ENCODE measurements around the gene GGA2. TPM values are rescaled to one million over a fixed set of nuclear protein-coding genes. Genes with fewer than 3 reads are reported as not detected.
"Not testable (repeated sequence)": the region's sequence is repeated elsewhere in the genome, so short reads cannot be mapped to it uniquely, and the experiment has no call there.

Gene GGA2
- total RNA-seq, 1 donor, result 103 TPM

DNA sequence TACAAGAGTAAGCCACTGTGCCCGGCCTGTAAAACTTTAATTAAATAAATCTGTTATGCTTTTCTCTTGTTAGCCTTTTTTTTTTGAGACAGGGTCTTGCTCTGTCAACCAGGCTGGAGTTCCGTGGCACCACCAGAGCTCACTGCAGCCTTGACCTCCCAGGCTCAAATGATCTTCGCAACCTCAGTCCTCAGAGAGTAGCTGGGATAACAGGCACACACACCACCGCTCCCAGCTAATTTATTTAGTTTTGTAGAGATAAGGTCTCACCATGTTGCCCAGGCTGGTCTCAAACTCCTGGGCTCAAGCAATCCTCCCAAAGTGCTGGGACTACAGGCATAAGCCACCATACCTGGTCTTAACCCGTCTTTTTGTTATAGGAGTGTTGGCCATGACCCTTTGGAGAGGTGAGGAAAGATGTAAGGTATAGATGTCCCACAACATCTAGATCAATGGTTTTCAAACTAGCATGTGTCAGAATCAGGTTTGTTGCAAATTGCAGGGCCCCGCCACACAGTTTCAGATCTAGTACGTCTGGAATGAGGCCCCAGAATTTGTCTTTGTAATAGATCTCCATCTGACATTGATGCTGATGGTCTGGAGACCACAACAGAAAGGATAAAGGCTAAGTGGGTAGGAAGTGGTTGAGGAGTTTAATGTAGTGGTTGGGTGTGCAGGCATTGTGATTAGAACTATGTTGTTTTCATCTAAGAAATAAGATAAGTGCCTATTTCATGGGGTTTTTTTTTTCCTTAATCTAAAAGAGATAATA, 4.3 kb upstream of the GGA2 start:
- Histone ChIP-seq H3K27me3 (ENCODE audit: insufficient read depth, low read length) (no peaks in the 10 kb centered on the region), H3K9me3 (ENCODE audit: low read depth, low read length) (no peaks in the 10 kb centered on the region), H3K4me1 (ENCODE audit: insufficient read depth, low read length) (peaks cover 56% of the 10 kb centered on the region), H3K4me3 (ENCODE audit: low read length) (no peak overlapping the region)

DNA sequence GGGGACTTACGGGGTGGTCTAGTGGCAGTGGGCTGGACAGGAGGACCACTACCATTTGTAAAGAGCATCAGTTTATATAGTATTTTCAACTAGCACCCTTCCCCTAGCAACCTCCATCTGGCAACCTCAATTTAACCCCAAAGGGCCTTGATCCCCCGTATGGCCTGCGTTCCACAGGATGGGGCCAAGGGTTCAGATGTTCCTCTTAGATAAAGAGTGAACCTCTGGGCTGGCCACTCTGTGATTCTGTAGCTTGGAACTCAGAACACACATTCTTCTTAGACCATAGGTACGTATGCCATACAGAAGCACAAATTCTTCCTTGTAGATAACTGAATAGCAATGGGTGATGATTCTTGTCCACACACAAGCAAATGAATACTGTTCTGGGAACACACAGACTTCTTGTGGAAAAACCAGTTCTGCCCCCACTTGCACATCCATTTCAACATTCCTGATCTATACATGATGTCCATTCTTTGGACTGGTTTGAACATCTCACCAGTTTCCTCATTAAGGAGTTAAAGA, 1.9 kb upstream of the GGA2 start:
- Histone ChIP-seq H3K4me3 (ENCODE audit: low read length) (no peak overlapping the region), H3K9me3 (ENCODE audit: low read depth, low read length) (no peaks in the 10 kb centered on the region), H3K27me3 (ENCODE audit: insufficient read depth, low read length) (no peaks in the 10 kb centered on the region), H3K4me1 (ENCODE audit: insufficient read depth, low read length) (peaks cover 56% of the 10 kb centered on the region)

DNA sequence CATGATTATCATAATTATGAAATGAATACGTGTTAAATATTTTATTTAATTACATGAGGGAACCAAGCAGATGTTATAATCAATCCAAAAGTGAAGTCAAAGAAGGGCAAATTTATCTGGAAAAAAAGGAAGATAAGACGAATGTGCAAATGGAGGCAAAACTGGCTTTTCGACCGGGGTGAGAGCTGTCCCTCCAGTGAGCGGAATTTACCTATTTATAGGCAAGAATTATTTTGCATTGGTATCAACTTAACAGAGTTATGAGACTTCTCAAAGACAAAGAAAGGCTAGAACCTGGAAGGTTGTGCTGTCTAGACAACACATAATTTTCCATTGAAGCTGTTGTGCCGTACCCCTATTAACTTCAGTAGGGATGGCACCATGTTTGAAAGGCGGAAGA, 1.4 kb upstream of the GGA2 start:
- H3K9me3 ChIP-seq (ENCODE audit: low read depth, low read length), result no peaks in the 10 kb centered on the region
- H3K4me1 ChIP-seq (ENCODE audit: insufficient read depth, low read length), result peaks cover 57% of the 10 kb centered on the region
- no peak overlapping the region for H3K4me3 ChIP-seq (ENCODE audit: low read length)
- H3K27me3 ChIP-seq (ENCODE audit: insufficient read depth, low read length), result no peaks in the 10 kb centered on the region

DNA sequence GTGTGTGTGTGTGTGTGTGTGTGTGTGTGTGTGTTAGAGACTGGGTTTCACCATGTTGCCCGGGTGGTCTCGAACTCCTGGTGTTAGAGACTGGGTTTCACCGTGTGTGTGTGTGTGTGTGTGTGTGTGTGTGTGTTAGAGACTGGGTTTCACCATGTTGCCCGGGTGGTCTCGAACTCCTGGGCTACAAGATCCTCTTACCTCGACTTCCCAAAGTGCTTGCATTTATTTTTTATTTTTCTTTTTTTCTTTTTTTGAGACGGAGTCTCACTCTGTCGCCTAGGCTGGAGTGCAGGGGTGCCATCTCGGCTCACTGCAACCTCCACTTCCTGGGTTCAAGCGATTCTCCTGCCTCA, 599 bp upstream of the GGA2 start:
- Histone ChIP-seq H3K4me1 (ENCODE audit: insufficient read depth, low read length) (peaks cover 57% of the 10 kb centered on the region), H3K4me3 (ENCODE audit: low read length) (peak overlapping the region; percentile 70)
- H3K9me3 ChIP-seq (ENCODE audit: low read depth, low read length); H3K27me3 ChIP-seq (ENCODE audit: insufficient read depth, low read length): not testable (repeated sequence)

DNA sequence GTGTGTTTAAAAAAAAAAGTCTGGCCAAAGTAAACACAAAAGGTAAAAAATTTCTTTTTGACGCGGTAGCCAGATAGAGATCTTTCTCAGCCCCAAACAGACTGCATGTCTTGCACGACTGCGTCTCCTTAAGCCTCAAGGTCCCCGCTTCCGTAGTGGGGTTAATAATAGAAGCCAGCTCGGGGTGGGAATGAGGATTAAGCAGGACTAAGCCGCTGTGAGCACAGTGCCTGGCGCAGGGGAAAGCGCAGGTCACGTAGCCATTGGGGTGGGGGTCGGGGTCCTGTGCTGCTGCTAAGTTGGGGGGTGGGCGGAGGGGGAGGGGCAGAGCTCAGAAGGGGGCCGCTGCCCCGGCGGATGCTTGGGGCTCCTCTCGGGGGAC, 521 bp downstream of the GGA2 start:
- H3K9me3 ChIP-seq (ENCODE audit: low read depth, low read length), result no peaks in the 10 kb centered on the region
- no peaks in the 10 kb centered on the region for H3K27me3 ChIP-seq (ENCODE audit: insufficient read depth, low read length)
- H3K4me3 ChIP-seq (ENCODE audit: low read length), result peak overlapping the region; percentile 70
- peaks cover 58% of the 10 kb centered on the region for H3K4me1 ChIP-seq (ENCODE audit: insufficient read depth, low read length)

DNA sequence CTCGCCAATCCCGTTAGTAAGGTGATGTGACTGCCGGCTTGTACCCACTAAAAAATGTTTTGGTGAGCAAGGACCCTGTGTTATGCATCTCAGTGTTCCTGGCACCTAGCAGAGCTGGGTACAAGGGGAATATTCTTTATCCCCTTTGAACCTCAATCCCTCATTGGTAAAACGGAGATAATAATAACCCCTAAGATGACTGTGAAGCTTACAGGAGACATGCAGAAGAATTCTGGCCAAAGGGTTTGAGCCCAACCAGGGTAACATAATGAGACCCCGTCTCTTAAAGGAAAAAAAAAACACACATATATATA, 896 bp downstream of the GGA2 start:
- no peaks in the 10 kb centered on the region for H3K27me3 ChIP-seq (ENCODE audit: insufficient read depth, low read length)
- peaks cover 59% of the 10 kb centered on the region for H3K4me1 ChIP-seq (ENCODE audit: insufficient read depth, low read length)
- no peaks in the 10 kb centered on the region for H3K9me3 ChIP-seq (ENCODE audit: low read depth, low read length)
- H3K4me3 ChIP-seq (ENCODE audit: low read length), result peak overlapping the region; percentile 70

DNA sequence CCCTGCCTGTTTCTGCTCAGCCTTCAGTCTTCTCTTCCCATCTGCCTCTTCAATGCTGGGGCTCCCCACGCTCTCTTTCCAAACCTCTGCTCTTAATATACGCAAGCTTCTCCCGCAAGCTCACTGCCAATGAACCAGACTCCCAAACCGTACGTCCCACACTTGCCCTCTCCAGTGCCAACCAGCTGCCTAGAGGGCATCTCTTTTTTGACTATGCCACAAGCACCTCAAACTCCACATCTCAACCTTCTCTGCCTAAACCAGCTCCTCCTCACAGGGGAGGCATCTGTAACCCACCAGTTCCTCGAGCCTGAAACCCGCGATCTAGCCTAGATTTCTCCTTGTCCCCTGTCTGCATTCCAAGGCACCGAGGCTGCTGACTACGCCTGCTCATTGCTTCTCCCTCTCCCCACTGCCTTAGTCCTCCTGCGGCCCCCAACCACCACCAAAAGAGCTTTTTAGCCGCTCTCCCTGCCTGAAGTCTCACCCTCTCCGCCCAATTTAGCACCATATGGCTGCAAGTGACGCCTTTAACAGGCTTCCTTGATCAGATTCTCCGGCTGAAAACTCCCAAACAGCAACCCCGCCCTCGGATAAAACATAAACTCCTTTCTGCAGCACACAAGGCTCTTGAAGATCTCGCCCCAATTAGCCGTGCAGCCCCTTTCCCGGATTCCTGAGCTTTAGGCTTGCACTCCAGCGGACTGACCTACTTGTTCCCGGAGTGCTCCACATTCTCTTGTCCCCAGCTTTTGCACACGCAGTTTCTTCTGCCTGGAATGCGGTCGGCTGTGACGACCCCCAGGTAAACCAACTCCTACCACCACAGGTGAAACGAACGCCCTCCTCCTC, 1.5 kb downstream of the GGA2 start:
- Histone ChIP-seq H3K4me3 (ENCODE audit: low read length) (peak overlapping the region; percentile 70), H3K4me1 (ENCODE audit: insufficient read depth, low read length) (peaks cover 62% of the 10 kb centered on the region), H3K27me3 (ENCODE audit: insufficient read depth, low read length) (no peaks in the 10 kb centered on the region), H3K9me3 (ENCODE audit: low read depth, low read length) (no peaks in the 10 kb centered on the region)

DNA sequence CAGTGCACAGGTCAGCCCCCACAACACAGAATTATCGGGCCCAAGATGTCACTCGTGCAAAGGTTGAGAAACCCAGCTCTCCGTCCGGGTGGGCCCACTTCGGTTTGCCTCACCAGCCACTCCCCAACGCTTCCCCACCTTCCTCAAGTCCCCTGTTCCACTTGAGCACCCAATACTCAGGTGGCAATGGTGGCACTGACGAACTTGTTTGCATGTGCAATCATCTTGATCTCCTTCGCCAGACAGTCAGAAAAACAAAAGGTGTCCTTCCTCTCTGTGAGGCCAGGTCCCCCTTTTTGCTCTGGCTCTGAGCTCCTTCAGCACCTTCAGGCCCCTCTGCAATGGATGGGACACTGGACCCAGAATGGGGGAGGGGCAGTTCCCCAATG, 3.7 kb downstream of the GGA2 start:
- Histone ChIP-seq H3K27me3 (ENCODE audit: insufficient read depth, low read length) (no peaks in the 10 kb centered on the region), H3K4me1 (ENCODE audit: insufficient read depth, low read length) (peaks cover 80% of the 10 kb centered on the region), H3K4me3 (ENCODE audit: low read length) (no peak overlapping the region)

DNA sequence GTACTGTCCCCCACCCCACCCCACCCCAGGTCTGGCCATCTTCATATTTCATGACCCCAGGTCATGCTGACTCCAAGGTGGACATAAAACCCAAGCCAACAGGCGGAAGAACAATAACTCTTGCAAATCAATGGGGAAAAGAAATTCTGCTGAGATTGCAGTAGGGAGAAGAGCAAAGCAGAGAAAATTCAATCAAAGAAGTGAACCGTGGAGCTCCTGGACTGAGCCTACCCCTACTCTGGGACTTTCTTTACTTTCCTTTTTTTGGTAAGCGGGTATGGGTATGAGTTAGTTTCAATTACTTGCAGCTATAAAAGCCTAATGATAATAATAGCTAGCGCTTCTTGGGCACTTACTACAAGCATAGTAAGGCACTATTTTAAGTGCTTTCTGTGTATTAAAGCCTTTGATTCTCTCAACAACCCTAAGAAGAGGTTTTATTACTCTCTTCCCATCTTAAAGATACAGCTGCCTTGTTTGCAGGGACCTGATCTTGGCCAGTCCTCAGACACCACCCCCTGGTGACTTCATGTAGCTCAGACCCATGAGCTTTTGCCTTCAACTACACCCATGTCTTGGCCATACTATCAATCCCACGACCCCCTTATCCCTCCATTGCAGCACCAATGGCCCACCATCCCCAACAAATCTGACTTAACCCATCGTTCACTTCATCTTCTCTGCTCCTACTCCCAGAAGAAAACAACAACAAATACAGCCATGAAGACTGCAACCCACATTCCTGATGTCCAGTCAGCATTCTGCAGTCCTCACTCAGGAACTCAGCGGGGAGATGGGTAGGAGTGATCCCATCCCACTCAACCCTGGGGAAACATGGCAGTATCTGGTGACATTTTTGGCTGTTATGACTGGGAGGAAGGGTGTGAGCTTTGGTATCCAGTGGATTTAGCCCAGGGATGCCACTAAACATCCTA, 4.4 kb downstream of the GGA2 start:
- Histone ChIP-seq H3K9me3 (ENCODE audit: low read depth, low read length) (no peaks in the 10 kb centered on the region), H3K27me3 (ENCODE audit: insufficient read depth, low read length) (no peaks in the 10 kb centered on the region), H3K4me1 (ENCODE audit: insufficient read depth, low read length) (peaks cover 85% of the 10 kb centered on the region), H3K4me3 (ENCODE audit: low read length) (no peak overlapping the region)

More for the DNA sequence above, 3.7 kb downstream of the GGA2 start:
- H3K9me3 ChIP-seq (ENCODE audit: low read depth, low read length), result no peaks in the 10 kb centered on the region

DNA sequence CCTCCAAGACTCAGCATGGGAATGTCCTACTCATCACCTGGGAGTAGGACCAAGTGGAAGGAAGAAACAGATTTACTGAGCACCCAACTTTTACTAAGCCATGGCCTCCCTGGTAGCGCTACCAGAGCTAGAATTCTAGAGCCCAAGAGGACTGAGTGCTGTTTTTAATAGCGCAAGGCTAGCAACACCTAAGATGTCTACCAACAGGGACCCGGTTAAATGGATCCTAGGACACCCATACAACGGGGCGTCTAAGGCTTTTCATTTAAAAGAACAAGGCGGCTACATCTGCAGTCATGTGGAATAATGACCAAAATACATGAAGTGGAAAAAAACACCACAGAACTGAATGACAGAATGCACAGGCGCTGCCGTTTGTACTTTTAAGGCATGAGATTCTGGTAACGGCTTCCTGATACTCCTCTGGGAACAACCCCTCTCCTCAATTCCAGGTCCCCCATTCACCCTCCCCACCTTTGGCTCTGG, 5.1 kb downstream of the GGA2 start:
- Histone ChIP-seq H3K27me3 (ENCODE audit: insufficient read depth, low read length) (no peaks in the 10 kb centered on the region), H3K4me1 (ENCODE audit: insufficient read depth, low read length) (peaks cover 89% of the 10 kb centered on the region), H3K9me3 (ENCODE audit: low read depth, low read length) (no peaks in the 10 kb centered on the region), H3K4me3 (ENCODE audit: low read length) (no peak overlapping the region)

DNA sequence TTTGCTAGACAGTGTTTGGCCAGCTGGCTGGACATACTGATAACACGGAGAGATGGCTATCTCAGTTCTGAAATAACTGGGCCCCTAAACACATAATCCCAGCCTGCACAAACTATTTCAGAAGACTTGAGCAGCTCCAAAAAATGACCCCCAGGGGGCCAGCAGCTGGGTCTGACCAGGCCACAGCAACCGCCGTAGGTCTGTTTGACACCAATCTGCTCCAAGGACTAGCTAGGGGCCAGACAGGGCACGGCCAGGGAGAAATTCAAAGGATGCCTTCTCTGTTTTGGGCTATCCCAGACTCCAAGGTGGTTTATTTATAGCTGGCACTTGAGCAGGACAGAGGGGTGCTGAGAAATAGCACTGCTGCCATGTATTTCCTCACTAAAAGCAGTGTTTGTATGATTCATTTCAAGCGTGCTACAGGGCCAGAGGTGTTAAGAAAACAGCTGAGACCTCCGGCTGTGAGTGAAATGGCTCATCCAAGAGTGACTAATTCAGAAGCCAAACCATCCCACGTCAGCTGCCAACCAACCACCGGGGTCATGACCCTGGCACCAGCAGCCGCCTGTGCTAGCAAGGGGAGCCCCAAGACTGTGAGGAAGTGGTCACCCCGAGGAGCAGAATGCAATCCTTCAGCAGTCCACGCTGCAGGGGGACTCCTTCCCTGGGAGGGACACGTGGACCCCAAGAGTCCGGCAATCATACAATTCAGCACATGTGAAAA, 5.7 kb downstream of the GGA2 start:
- Histone ChIP-seq H3K9me3 (ENCODE audit: low read depth, low read length) (no peaks in the 10 kb centered on the region), H3K4me3 (ENCODE audit: low read length) (no peak overlapping the region), H3K4me1 (ENCODE audit: insufficient read depth, low read length) (peaks cover 94% of the 10 kb centered on the region), H3K27me3 (ENCODE audit: insufficient read depth, low read length) (no peaks in the 10 kb centered on the region)

DNA sequence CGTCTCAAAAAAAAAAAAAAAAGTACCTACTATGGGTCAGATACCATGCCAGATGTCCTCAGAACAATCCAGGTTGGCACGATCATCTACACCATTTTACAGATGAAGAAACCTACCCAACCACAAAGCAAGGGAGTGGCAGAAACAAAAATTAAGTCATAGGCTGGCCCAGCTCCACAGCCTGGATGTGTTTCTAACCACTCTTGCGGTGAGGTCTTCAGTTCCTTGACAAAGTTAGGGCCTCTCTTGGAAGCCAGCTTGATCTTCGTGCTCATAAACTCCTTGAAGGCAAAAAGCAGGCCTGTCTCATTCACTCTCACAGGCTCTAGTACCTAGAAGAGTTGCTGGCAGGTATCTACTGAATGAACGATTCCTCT, 6.2 kb downstream of the GGA2 start:
- H3K27me3 ChIP-seq (ENCODE audit: insufficient read depth, low read length), result no peaks in the 10 kb centered on the region
- no peak overlapping the region for H3K4me3 ChIP-seq (ENCODE audit: low read length)
- peaks cover 88% of the 10 kb centered on the region for H3K4me1 ChIP-seq (ENCODE audit: insufficient read depth, low read length)
- H3K9me3 ChIP-seq (ENCODE audit: low read depth, low read length), result no peaks in the 10 kb centered on the region

DNA sequence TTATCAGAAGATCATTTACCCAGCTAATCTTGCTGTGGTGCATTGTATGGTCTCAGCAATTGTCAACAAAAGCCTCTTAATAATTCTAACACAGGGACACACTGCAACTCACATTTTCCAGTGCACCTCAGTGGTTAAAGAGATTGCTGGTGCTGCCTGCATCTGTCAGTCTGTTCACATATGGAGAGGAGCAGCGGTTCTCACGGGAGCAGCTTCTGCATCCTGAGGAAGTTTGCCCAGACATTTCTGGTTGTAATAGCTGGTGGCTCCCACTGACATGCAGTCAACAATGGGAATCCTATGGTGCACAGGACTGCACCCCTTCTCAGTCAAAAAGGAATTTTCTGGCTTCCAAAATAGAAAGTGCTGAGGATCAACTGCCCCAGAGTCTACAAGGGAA, 7.8 kb downstream of the GGA2 start:
- no peak overlapping the region for H3K4me3 ChIP-seq (ENCODE audit: low read length)
- H3K9me3 ChIP-seq (ENCODE audit: low read depth, low read length), result no peaks in the 10 kb centered on the region
- peaks cover 79% of the 10 kb centered on the region for H3K4me1 ChIP-seq (ENCODE audit: insufficient read depth, low read length)
- H3K27me3 ChIP-seq (ENCODE audit: insufficient read depth, low read length), result no peaks in the 10 kb centered on the region

DNA sequence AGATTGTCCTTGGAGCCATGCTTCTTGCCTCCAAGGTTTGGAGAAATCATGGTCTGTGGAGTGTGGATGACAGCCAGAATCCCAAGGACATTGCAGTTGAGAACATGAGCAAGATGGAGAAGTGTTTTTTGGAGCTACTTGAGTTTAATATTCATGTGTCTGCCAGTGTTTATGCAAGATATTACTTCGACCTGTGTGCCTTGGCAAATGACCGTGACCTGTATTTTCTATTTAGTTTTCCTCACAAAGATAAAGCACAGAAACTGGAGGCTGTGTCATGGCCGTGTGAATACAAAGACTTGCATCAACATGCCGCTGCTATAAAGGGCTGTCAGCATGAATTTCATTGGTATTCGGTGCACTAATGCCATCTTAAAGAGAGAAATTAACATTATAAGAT, 9.0 kb downstream of the GGA2 start:
- no peaks in the 10 kb centered on the region for H3K27me3 ChIP-seq (ENCODE audit: insufficient read depth, low read length)
- no peak overlapping the region for H3K4me3 ChIP-seq (ENCODE audit: low read length)
- no peaks in the 10 kb centered on the region for H3K9me3 ChIP-seq (ENCODE audit: low read depth, low read length)
- H3K4me1 ChIP-seq (ENCODE audit: insufficient read depth, low read length), result peaks cover 79% of the 10 kb centered on the region

Data from mononuclear cell (primary cell).